Hematopoietic multipotent progenitor cell treated with erythropoietin and hydrocortisone succinate and interleukin-3 and kit ligand, for 15 days (in vitro differentiated cells): Measurements from ENCODE around the gene ARSA.
"Not testable (repeated sequence)": the region's sequence is repeated elsewhere in the genome, so short reads cannot be mapped to it uniquely, and the experiment has no call there.

ENCODE experiments used
- DNase-seq: peaks from one replicate; pipeline ENCODE4 v3.0.0-alpha.2; 2015; ENCODE audit warnings: low spot score

Gene ARSA

DNA sequence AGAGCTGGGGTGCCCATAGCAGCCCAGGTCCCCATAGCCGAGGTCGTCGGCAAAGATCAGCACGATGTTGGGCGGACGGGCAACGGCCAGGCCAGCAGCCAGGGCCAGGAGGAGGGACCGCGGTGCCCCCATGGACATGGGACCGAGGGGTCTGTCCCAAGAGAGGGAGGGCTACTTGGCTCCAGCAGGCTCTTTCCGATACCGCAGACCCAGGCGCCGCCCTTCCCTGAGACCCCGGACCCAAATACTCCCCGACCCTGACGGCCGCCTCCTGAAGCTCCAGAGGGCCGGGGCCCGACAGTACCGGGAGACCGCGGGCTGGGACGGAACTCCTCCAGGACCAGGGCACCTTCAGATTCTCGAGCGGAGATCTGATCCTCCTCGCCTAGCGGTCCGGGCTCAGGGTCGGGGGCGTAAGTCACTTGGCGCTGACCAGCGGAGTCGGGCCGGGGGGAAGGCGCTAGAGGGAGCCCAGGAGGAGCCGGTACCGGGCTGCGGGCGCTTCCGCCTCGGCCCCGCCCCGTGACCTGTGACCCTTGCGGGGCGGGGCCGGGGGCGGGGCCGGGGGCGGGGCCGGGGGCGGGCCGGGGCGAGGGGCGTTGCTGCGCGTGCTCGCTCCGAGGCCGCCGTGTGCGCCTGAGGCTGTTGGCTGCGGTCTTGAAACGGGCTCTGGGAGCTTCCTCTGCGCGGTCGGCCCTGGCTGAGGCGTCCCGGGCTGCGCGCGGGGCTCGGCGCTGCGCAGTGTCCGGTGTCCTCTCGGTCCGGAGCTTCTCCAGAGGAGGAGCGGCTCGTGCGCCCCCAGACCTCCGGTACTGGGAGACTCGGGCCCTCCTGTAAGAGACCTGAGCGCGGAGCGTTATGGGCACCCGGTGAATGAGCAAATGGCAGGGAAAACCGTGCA is at the start of gene ARSA:
Gene ARSA, minus strand, starts transcription at position 511 of the 901 bp plus-strand sequence. Its CDS starts 373 bp downstream, at position 138.
- DNase-seq = peak; percentile 79

DNA sequence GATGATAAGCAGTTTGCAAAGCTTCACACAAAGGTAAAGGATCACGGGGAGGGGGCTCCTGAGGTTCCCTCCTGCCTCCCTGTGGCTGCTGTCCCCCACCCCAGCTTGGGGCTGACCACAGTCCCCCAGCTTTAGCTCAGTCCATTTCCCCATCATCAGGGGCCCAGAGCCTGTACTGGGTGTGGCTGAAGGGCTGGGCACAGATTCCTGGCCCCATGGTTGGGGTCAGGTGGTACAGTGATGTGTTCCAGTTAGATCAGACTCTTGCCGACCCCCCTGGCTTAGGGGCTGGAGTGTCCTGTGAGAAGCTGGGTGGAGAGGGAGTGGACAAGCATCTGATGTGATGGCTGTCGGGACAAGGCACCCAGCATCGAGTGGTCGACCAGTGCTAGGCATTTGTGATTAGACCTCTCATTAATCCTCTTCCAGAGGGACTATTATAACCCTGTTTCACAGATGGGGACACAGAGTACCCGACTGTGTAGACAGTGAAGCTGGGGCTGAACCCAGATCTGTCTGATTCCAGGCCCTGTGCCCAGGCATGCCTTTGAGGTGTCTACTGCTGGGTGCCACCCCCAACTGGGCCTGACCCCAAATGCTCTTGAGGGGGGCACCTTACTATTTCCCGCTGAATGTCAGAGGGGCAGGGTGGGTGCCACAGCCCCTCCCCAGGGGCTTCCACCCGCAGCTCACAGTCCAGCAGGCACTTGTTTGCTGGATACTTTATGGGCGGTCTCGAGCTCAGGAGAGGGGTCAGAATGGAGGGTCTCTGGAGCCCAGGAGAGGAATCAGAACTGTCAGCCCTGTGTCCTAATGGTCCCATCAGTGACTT is 48.9 kb upstream of the ARSA start:
- no peak for DNase-seq

- no peak for DNase-seq
Measured at GRCh38 chr22:50676180-50676636, 48.3 kb upstream of the ARSA start.

GRCh38 chr22:50675553-50676179 is 47.7 kb upstream of the ARSA start:
- no peak for DNase-seq

GRCh38 chr22:50674606-50675552 is 46.9 kb upstream of the ARSA start:
- no peak for DNase-seq

- no peak for DNase-seq
Measured at GRCh38 chr22:50674130-50674500, 46.2 kb upstream of the ARSA start.

GRCh38 chr22:50673231-50674129 is 45.5 kb upstream of the ARSA start:
- no peak for DNase-seq

GRCh38 chr22:50672471-50673230 is 44.7 kb upstream of the ARSA start, which contains the start of gene SHANK3:
SHANK3 (plus strand) TSS chr22:50672823.
- no peak for DNase-seq

GRCh38 chr22:50672041-50672440 is 44.1 kb upstream of the ARSA start:
- no peak for DNase-seq

GRCh38 chr22:50671641-50672040 is 43.7 kb upstream of the ARSA start:
- no peak for DNase-seq

GRCh38 chr22:50670914-50671538 is 43.1 kb upstream of the ARSA start:
- DNase-seq = no peak

GRCh38 chr22:50670513-50670912 is 42.6 kb upstream of the ARSA start:
- DNase-seq = no peak

GRCh38 chr22:50665738-50666137 is 37.8 kb upstream of the ARSA start:
- DNase-seq = no peak

GRCh38 chr22:50665212-50665611 is 37.3 kb upstream of the ARSA start:
- DNase-seq = no peak

DNA sequence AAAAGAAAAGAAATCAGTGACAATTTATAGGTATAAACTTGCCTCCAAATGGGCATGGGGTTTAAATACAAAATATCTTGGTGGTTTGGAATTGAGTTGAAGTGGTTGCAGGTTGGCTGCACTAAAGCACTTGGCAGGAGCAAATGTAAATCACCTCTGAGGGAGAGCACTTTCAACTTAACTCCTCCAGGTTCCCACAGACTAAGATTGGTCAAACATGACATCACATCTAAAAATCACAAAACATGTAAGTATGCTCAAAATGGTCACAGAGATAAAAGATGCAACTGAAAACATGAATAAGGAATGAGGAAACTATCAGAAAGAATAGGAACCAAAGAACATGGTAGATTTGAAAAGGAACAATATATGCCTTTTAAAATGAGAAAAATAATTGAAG is 32.4 kb upstream of the ARSA start:
- DNase-seq = no peak

GRCh38 chr22:50659711-50660110 is 31.8 kb upstream of the ARSA start:
- not testable (repeated sequence) for DNase-seq

GRCh38 chr22:50657925-50658324 is 30.0 kb upstream of the ARSA start:
- DNase-seq = no peak

DNA sequence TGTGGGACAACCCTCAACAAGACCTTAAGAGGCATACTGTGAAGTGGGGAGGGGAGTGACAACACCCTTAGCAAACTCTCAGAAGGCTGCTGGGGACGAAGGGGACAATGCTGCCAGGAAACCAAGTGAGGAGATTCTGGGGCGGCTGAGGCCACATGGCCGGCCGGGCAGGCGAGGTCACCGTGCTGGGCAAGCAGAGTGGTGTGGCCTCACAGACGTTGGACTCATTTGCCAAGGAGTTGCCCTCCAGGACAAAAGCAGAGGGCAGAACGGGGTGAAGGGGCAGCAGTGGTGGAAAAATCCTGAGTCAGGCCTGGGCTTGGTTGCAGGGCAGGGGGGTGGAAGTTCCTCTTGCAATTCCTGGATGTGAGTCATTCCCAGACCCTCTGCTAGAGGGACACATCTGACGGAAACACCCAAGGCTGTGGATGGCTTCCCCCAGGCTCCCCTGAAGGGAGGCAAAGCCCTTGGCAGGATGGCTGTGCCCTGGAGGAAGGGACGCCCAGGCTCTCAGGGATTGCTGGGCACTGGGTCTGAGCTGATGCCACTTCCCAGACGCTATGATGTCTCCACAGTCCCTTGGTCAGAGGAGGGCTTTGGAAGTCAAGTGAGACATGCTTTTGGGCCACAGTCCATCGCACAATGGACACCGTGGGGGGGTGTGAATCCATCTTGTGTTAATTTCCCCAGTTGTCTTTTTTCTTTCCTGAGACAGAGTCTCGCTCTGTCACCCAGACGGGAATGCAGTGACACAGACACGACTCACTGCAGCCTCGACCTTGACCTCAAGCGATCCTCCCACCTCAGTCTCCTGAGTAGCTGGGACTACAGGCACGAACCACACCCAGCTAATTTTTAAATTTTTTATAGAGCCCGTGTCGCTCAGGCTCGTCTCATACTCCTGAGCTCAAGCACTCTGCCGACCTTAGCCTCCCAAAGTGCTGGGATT is 28.4 kb upstream of the ARSA start:
- DNase-seq = no peak
